NCI-H2171 treated with DMSO at 0.1 percent for 48 hours (cell line): ENCODE data around the gene SLC39A13.

Experiments
- DNase-seq: peaks from one replicate; lab custom pipeline; 2025; lab: John Stamatoyannopoulos, UW

Gene SLC39A13

GRCh38 chr11:47403135-47403534 lies 5.3 kb upstream of the SLC39A13 start:
- no peak for DNase-seq

- DNase-seq = no peak
Measured at GRCh38 chr11:47403571-47403970, 4.8 kb upstream of the SLC39A13 start.

DNA sequence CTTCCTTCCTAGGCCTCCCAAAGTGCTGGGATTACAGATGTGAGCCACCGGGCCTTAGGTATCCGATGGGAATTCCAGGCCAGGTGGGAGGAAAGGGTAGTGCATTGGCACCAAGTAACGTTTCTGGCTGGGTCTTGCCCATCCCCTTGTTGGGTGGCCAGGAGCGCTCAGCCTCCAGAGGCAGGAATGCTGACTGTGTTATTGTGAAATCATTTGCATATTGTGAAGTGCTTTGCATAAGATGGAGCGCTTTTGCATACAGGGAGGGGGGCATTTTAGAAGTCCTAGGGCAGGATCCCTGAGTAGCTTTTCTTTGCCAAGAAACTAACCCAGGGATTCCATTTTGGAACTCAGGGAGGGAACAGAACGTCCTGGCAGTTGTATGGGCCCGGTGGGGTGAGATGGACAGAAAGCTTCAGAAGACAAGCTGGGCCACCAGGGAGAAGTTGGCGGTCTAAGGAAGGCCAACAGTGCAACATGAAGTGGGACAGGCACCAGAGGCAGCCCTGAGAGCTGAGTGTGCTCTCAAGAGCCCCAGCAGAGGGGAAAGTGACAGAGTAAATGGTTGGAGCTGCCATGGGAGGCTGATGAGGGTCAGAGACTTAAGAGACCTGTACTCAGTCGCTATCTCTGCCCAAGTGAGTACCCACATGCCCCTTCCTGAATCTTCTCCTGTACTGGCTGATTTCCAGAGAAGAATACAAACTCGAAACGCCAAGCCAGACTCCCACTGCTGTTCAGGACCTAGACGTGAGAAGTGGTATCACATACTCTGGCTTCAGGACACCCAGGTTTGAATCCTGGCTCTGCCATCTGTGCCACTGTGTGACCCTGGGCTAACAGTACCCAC lies 1.3 kb upstream of the SLC39A13 start:
- DNase-seq = no peak

DNA sequence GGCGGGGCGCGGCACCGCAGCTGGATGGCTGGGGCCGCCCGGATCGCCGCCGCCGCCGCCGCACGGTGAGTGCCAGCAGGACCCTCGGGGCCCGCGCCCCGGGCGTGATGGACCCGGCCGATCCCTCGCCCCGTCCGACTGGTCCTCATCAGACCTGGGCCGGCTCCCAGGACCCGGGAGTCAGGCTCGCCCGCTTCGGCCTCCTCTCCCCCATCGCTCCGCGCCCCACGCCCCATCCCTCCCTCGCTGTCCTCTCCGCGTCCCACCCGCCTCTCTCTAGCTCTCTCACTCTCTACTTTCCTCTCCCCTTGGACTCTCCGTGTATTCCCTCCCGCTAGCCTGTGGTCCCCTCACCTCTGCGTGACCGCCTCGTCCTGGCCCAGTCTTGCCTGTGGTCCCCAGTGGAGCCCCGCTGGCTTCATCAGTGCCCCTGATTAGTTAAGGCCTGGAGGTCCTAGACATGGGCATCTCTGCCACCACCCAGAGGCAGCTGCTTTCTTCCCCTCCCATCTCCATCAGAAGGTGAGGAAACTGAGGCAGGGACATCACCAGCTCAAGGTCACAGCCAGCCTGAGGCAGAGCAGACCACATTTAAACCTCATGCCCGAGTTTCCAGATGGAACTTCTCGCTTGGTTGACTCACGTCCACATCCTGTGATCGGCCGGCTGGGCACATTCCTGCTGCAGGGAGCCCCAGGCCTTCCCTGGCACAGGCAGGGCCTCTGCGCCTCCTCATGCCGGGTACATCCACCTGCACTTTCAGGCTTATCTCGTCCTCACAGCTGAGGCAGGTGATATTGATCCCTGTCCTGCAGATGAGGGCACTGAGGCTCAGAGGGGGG lies 429 bp downstream of the SLC39A13 start:
- no peak for DNase-seq

DNA sequence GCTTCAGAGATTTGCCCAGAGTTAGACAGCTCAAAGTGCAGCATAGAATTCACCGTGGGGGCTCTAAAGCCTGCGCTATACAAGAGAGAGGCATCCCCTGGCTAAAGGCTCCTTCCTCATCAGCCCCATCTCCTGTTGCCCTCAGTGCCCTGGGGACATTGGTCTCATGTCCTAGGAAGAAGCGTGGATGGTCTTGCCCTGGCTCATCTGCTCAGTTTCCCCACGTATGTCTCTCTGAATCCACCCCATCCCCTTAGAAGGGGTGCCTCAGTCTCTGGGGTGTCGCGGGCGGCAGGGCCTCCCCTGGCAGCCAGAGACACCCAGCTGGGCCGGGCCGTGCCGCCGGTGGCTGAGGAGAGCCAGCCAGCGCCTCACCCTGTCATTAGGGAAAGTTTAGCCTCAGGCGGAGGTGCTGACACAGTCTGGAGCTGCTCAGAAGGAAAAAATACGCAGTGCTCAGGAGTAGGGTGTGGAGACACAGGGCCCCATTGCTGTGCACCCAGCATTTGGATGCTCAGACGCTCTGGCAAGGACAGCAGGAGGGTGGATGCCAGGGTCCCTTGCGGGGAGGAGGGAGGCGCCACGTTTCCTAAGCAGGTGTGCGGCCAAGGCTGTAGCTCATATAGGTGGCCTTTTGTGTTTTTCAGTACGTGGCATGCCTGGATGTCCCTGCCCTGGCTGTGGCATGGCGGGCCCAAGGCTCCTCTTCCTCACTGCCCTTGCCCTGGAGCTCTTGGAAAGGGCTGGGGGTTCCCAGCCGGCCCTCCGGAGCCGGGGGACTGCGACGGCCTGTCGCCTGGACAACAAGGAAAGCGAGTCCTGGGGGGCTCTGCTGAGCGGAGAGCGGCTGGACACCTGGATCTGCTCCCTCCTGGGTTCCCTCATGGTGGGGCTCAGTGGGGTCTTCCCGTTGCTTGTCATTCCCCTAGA lies 1.3 kb downstream of the SLC39A13 start:
- no peak for DNase-seq

- peak; percentile 29 for DNase-seq
Measured at GRCh38 chr11:47410370-47411264, 2.2 kb downstream of the SLC39A13 start.

DNA sequence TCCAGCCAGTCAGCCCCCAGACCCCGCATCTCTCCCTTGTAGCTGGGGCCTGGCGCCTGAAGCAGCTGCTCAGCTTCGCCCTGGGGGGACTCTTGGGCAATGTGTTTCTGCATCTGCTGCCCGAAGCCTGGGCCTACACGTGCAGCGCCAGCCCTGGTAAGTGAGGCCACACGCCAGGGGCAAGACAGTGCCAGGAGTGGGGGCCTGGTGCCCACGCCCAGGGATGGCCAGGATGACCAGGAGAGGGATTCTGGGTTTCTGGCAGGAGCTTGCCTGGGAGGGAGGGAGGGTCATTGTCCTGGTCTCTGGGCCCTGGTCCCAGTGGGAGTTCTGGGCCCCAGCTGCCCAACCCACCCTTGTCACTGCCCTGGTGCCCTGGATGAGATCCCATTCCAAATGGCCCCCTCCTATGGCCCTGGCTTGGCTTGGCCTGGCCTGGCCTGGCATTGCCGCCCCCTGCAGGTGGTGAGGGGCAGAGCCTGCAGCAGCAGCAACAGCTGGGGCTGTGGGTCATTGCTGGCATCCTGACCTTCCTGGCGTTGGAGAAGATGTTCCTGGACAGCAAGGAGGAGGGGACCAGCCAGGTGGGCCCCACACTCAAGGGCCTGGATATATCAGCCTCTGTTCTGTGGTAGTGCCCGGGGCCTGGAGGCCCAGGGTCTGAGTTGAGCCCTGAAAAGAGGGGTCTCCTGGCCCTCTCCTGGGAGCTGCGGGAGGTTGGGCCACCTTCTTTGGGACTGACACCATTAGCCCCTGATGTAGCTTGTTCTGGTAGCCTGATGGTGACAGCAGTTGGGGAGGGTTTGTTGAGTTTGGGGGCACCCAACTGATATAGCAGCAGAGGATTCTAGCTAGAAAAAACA lies 3.7 kb downstream of the SLC39A13 start:
- no peak for DNase-seq

GRCh38 chr11:47413351-47413750 lies 5.0 kb downstream of the SLC39A13 start:
- no peak for DNase-seq

- no peak for DNase-seq
Measured at GRCh38 chr11:47413908-47414684, 5.7 kb downstream of the SLC39A13 start.

DNA sequence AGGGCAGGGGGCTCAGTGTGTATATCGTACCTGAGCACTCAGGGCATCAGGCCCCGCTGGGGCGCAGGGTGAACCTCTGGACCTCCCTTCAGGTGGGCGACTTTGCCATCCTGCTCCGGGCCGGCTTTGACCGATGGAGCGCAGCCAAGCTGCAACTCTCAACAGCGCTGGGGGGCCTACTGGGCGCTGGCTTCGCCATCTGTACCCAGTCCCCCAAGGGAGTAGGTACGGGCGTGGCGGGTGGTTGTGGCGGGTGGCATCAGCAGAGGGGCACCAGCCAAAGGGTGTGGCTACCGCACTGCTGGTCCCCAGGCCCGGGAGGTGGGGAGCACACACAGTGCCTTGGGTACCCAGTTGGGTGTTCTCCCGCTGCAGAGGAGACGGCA lies 6.3 kb downstream of the SLC39A13 start:
- peak; percentile 15 for DNase-seq

DNA sequence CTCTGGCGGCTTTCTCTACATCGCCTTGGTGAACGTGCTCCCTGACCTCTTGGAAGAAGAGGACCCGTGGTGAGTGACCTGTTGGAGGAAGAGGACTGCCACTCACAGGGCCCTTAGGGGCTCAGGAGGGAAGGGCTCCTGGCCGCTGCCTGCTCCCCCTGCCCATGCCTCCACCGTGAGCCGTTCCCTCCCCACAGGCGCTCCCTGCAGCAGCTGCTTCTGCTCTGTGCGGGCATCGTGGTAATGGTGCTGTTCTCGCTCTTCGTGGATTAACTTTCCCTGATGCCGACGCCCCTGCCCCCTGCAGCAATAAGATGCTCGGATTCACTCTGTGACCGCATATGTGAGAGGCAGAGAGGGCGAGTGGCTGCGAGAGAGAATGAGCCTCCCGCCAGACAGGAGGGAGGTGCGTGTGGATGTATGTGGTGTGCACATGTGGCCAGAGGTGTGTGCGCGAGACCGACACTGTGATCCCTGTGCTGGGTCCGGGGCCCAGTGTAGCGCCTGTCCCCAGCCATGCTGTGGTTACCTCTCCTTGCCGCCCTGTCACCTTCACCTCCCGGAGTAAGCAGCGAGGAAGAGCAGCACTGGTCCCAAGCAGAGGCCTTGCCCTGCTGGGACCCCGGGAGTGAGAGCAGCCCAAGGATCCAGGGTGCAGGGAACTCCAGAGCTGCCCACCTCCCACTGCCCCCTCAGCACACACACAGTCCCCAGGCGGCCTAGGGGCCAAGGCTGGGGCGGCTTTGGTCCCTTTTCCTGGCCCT lies 6.9 kb downstream of the SLC39A13 start:
- peak; percentile 22 for DNase-seq

DNA sequence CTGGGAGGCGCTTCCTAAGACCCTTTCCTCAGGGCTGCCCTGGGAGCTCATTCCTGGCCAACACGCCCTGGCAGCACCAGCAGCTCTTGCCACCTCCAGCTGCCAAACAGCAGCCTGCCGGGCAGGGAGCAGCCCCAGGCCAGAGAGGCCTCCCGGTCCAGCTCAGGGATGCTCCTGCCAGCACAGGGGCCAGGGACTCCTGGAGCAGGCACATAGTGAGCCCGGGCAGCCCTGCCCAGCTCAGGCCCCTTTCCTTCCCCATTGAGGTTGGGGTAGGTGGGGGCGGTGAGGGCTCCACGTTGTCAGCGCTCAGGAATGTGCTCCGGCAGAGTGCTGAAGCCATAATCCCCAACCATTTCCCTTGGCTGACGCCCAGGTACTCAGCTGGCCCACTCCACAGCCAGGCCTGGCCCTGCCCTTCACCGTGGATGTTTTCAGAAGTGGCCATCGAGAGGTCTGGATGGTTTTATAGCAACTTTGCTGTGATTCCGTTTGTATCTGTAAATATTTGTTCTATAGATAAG lies 7.6 kb downstream of the SLC39A13 start:
- DNase-seq = no peak

GRCh38 chr11:47417712-47418111 lies 9.3 kb downstream of the SLC39A13 start:
- DNase-seq = no peak

DNA sequence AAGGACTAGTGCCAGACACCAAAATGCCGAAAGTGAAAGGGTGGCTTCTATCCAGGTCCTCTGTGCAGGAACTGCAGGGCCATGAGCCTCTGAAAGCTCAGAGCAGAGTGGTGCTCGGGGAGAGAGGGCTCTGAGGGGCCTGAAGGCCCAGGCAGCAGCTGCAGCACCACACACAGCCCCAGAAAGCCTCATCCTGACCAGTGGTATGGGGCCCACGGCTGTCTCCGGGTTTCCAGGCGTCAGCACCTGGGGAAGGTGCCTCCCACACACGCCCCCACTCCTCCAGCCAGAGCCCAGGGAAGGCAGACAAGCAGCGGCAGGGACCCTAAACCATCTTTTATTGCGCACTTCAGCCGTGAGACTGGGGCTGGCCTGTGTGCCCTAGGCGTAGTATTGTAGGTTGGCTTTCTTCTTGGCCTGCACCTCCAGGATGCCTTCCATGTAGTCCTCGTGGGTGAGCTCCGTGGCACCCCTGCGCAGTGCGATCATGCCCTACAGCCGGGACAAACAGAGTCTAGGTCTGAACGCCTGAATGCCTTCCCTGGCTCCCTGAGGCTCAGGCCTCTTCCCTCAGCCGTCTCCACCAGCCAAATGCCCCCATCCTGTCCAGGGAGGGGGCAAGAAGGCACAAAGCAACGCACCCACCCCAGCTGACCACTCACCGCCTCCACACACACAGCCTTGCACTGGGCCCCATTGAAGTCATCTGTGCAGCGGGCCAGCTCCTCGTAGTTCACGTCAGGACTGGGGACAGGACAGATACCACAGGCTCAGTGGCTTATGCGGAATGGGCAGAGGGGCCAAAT lies 10.3 kb downstream of the SLC39A13 start:
- DNase-seq = no peak

- no peak for DNase-seq
Measured at GRCh38 chr11:47425611-47426010, 17.2 kb downstream of the SLC39A13 start.

- peak; percentile 95 for DNase-seq
Measured at GRCh38 chr11:47426062-47426956, 17.9 kb downstream of the SLC39A13 start, which contains the start of gene PSMC3. TSS of gene PSMC3 (minus strand) at chr11:47426439. CDS start at chr11:47426279, 160 bp downstream.
